Endothelial cell of umbilical vein (primary cell): ENCODE results near the gene GBF1.

Experiments used
- CTCF ChIP-seq, 2 donors: IDR thresholded peaks; 1 replicate in 1 of 2; 2 replicates in 1 of 2; pipeline ENCODE4 v1.5.1; 2011; ENCODE audit warnings: low read length in 2 of 2, mild to moderate bottlenecking in 2 of 2, moderate library complexity in 2 of 2, control low read depth in 1 of 2, inconsistent platforms in 1 of 2, low read depth in 1 of 2; ENCODE audit not compliant: insufficient read depth in 1 of 2; ENCODE audit errors: extremely low read depth in 1 of 2
- EZH2 ChIP-seq: IDR thresholded peaks from 2 replicates; pipeline ENCODE4 v1.6.1; 2012; ENCODE audit warnings: borderline replicate concordance, low read depth, mild to moderate bottlenecking, moderate library complexity, low read length, inconsistent platforms; ENCODE audit not compliant: severe bottlenecking
- FOS ChIP-seq: IDR thresholded peaks from 2 replicates; pipeline ENCODE4 v1.6.1; 2011; ENCODE audit warnings: mild to moderate bottlenecking, low read length, moderate library complexity, borderline replicate concordance; ENCODE audit not compliant: insufficient read depth
- GATA2 ChIP-seq: IDR thresholded peaks from 2 replicates; pipeline ENCODE4 v1.7.0; 2011; ENCODE audit warnings: low read depth, mild to moderate bottlenecking, moderate library complexity, mixed read lengths, low read length; ENCODE audit not compliant: insufficient read length, insufficient read depth
- JUN ChIP-seq: IDR thresholded peaks from 2 replicates; pipeline ENCODE4 v1.6.1; 2011; ENCODE audit warnings: borderline replicate concordance, low read depth; ENCODE audit not compliant: insufficient read length, insufficient read depth
- MYC ChIP-seq: IDR thresholded peaks from one replicate; pipeline ENCODE4 v1.6.1; 2011; ENCODE audit warnings: mild to moderate bottlenecking, low read depth, low read length
- POLR2A ChIP-seq: IDR thresholded peaks from 2 replicates; pipeline ENCODE4 v1.6.1; 2012; ENCODE audit warnings: low read depth, mild to moderate bottlenecking, control low read depth, low read length
- POLR2AphosphoS5 ChIP-seq: IDR thresholded peaks from 2 replicates; pipeline ENCODE4 v1.6.1; 2012; ENCODE audit warnings: low read depth, mild to moderate bottlenecking, control low read depth, low read length, moderate library complexity; ENCODE audit not compliant: insufficient read depth
- TF ChIP-seq, protein P1 (sequence below): IDR thresholded peaks from 2 replicates; pipeline ENCODE4 v1.6.1; 2011; ENCODE audit not compliant: insufficient read depth, insufficient read length

- TF ChIP-seq, protein P1, sequence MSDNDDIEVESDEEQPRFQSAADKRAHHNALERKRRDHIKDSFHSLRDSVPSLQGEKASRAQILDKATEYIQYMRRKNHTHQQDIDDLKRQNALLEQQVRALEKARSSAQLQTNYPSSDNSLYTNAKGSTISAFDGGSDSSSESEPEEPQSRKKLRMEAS, result no peak
- TF ChIP-seq CTCF (IDR thresholded peaks at IDR 0.05; ENCODE audit: extremely low read depth in 1 of 2, insufficient read depth in 1 of 2, low read depth in 1 of 2, low read length in 2 of 2) (no peak), POLR2AphosphoS5 (no peak), MYC (no peak), POLR2A (no peak), EZH2 (no peak), FOS (no peak), GATA2 (no peak), JUN (no peak)
Observed at GRCh38 chr10:102202386-102202785, 42.9 kb upstream of the GBF1 start.
